T-helper 2 cell treated with Interferon-gamma antibody and Interleukin-4, amounts not matched to agents 5 μg/mL and 100 μg/mL, for 36 hours (primary cell): ENCODE data around the gene PODN.

Experiments used
- DNase-seq: peaks from one replicate; pipeline ENCODE4 v3.0.0; 2021; ENCODE audit warnings: low spot score
- H3K27ac Mint-ChIP-seq: one replicate; pipeline ENCODE4 v1.8.0; 2021; ENCODE audit warnings: mild to moderate bottlenecking, mixed read lengths
- H3K27me3 Mint-ChIP-seq: one replicate; pipeline ENCODE4 v1.8.0; 2021; ENCODE audit warnings: low read depth, mixed read lengths
- H3K36me3 Mint-ChIP-seq: one replicate; pipeline ENCODE4 v1.8.0; 2021; ENCODE audit warnings: low read depth, mixed read lengths
- H3K4me1 Mint-ChIP-seq: one replicate; pipeline ENCODE4 v1.8.0; 2021; ENCODE audit warnings: low read depth, mixed read lengths
- H3K4me3 Mint-ChIP-seq: one replicate; pipeline ENCODE4 v1.8.0; 2022; ENCODE audit warnings: mild to moderate bottlenecking, moderate library complexity, mixed read lengths
- H3K9me3 Mint-ChIP-seq: one replicate; pipeline ENCODE4 v1.8.0; 2021; ENCODE audit warnings: mixed read lengths

PODN gene

GRCh38 chr1:53116307-53116810 is 54.3 kb downstream of the PODN start:
- no peaks in the 10 kb centered on the region for H3K9me3 Mint-ChIP-seq
- H3K4me3 Mint-ChIP-seq = no peak overlapping the region
- no peaks in the 10 kb centered on the region for H3K27me3 Mint-ChIP-seq
- no peak for DNase-seq
- no peak overlapping the region for H3K27ac Mint-ChIP-seq
- no peaks in the 10 kb centered on the region for H3K4me1 Mint-ChIP-seq
- H3K36me3 Mint-ChIP-seq = no peaks in the 10 kb centered on the region

GRCh38 chr1:53116933-53117600 is 55.1 kb downstream of the PODN start:
- H3K9me3 Mint-ChIP-seq = no peaks in the 10 kb centered on the region
- H3K4me3 Mint-ChIP-seq = no peak overlapping the region
- H3K36me3 Mint-ChIP-seq = no peaks in the 10 kb centered on the region
- no peaks in the 10 kb centered on the region for H3K4me1 Mint-ChIP-seq
- H3K27me3 Mint-ChIP-seq = no peaks in the 10 kb centered on the region
- DNase-seq = no peak
- H3K27ac Mint-ChIP-seq = no peak overlapping the region

GRCh38 chr1:53117836-53118235 is 55.8 kb downstream of the PODN start:
- H3K4me1 Mint-ChIP-seq = no peaks in the 10 kb centered on the region
- DNase-seq = no peak
- H3K36me3 Mint-ChIP-seq = no peaks in the 10 kb centered on the region
- no peaks in the 10 kb centered on the region for H3K27me3 Mint-ChIP-seq
- no peaks in the 10 kb centered on the region for H3K9me3 Mint-ChIP-seq
- no peak overlapping the region for H3K27ac Mint-ChIP-seq
- no peak overlapping the region for H3K4me3 Mint-ChIP-seq

GRCh38 chr1:53120659-53121058 is 58.6 kb downstream of the PODN start:
- no peaks in the 10 kb centered on the region for H3K36me3 Mint-ChIP-seq
- H3K9me3 Mint-ChIP-seq = no peaks in the 10 kb centered on the region
- DNase-seq = no peak
- H3K4me1 Mint-ChIP-seq = no peaks in the 10 kb centered on the region
- H3K27ac Mint-ChIP-seq = no peak overlapping the region
- H3K27me3 Mint-ChIP-seq = no peaks in the 10 kb centered on the region
- H3K4me3 Mint-ChIP-seq = no peak overlapping the region

GRCh38 chr1:53121319-53122172 is 59.5 kb downstream of the PODN start:
- no peaks in the 10 kb centered on the region for H3K4me1 Mint-ChIP-seq
- H3K9me3 Mint-ChIP-seq = no peaks in the 10 kb centered on the region
- no peaks in the 10 kb centered on the region for H3K36me3 Mint-ChIP-seq
- no peak for DNase-seq
- H3K27me3 Mint-ChIP-seq = peaks cover 3% of the 10 kb centered on the region
- no peak overlapping the region for H3K4me3 Mint-ChIP-seq
- no peak overlapping the region for H3K27ac Mint-ChIP-seq

GRCh38 chr1:53122201-53122885 is 60.3 kb downstream of the PODN start:
- Mint-ChIP-seq H3K4me1 (no peaks in the 10 kb centered on the region), H3K27me3 (peaks cover 3% of the 10 kb centered on the region), H3K27ac (no peak overlapping the region), H3K9me3 (no peaks in the 10 kb centered on the region), H3K36me3 (no peaks in the 10 kb centered on the region), H3K4me3 (no peak overlapping the region)
- DNase-seq = no peak

GRCh38 chr1:53122961-53123413 is 61.0 kb downstream of the PODN start:
- Mint-ChIP-seq H3K27ac (no peak overlapping the region), H3K36me3 (no peaks in the 10 kb centered on the region), H3K27me3 (peaks cover 3% of the 10 kb centered on the region), H3K4me3 (no peak overlapping the region), H3K4me1 (no peaks in the 10 kb centered on the region), H3K9me3 (no peaks in the 10 kb centered on the region)
- DNase-seq = no peak

GRCh38 chr1:53123453-53124140 is 61.6 kb downstream of the PODN start:
- Mint-ChIP-seq H3K27me3 (peaks cover 3% of the 10 kb centered on the region), H3K9me3 (no peaks in the 10 kb centered on the region), H3K4me1 (no peaks in the 10 kb centered on the region), H3K4me3 (no peak overlapping the region), H3K27ac (no peak overlapping the region), H3K36me3 (no peaks in the 10 kb centered on the region)
- DNase-seq = no peak

GRCh38 chr1:53125122-53125521 is 63.1 kb downstream of the PODN start:
- no peaks in the 10 kb centered on the region for H3K9me3 Mint-ChIP-seq
- H3K36me3 Mint-ChIP-seq = no peaks in the 10 kb centered on the region
- no peak for DNase-seq
- no peak overlapping the region for H3K4me3 Mint-ChIP-seq
- no peak overlapping the region for H3K27ac Mint-ChIP-seq
- H3K4me1 Mint-ChIP-seq = no peaks in the 10 kb centered on the region
- H3K27me3 Mint-ChIP-seq = peaks cover 3% of the 10 kb centered on the region

GRCh38 chr1:53125623-53126360 is 63.8 kb downstream of the PODN start:
- Mint-ChIP-seq H3K36me3 (no peaks in the 10 kb centered on the region), H3K9me3 (no peaks in the 10 kb centered on the region), H3K4me1 (no peaks in the 10 kb centered on the region), H3K27ac (no peak overlapping the region), H3K4me3 (no peak overlapping the region), H3K27me3 (peaks cover 3% of the 10 kb centered on the region)
- no peak for DNase-seq

GRCh38 chr1:53126495-53126894 is 64.5 kb downstream of the PODN start:
- no peak overlapping the region for H3K4me3 Mint-ChIP-seq

GRCh38 chr1:53127546-53127945 is 65.5 kb downstream of the PODN start:
- H3K4me3 Mint-ChIP-seq = no peak overlapping the region
- no peaks in the 10 kb centered on the region for H3K9me3 Mint-ChIP-seq
- H3K4me1 Mint-ChIP-seq = no peaks in the 10 kb centered on the region
- H3K27ac Mint-ChIP-seq = no peak overlapping the region
- peaks cover 3% of the 10 kb centered on the region for H3K27me3 Mint-ChIP-seq
- no peak for DNase-seq
- no peaks in the 10 kb centered on the region for H3K36me3 Mint-ChIP-seq

More at GRCh38 chr1:53126495-53126894, 64.5 kb downstream of the PODN start:
- H3K27me3 Mint-ChIP-seq = peaks cover 3% of the 10 kb centered on the region
- H3K9me3 Mint-ChIP-seq = no peaks in the 10 kb centered on the region
- H3K4me1 Mint-ChIP-seq = no peaks in the 10 kb centered on the region
- no peaks in the 10 kb centered on the region for H3K36me3 Mint-ChIP-seq
- no peak for DNase-seq
- H3K27ac Mint-ChIP-seq = no peak overlapping the region

GRCh38 chr1:53128401-53128800 is 66.4 kb downstream of the PODN start:
- H3K27ac Mint-ChIP-seq = no peak overlapping the region
- DNase-seq = no peak
- no peaks in the 10 kb centered on the region for H3K4me1 Mint-ChIP-seq
- no peak overlapping the region for H3K4me3 Mint-ChIP-seq
- no peaks in the 10 kb centered on the region for H3K36me3 Mint-ChIP-seq
- peaks cover 5% of the 10 kb centered on the region for H3K27me3 Mint-ChIP-seq
- no peaks in the 10 kb centered on the region for H3K9me3 Mint-ChIP-seq
